Calu3 (cell line): ENCODE measurements around the gene POLN. TPM values are rescaled to one million over a fixed set of nuclear protein-coding genes. Genes with fewer than 3 reads are reported as not detected.

ENCODE experiments used
- BruUV-seq: library from RNA; stranded (reverse); fragments of 400-500 nt; replicated peaks from 2 replicates; lab custom pipeline; 2021; lab: Mats Ljungman, UMichigan
- CTCF ChIA-PET: fragments of 300-600 bp; sonication (Branson Sonifier 250); formaldehyde crosslinking; loops from one replicate; lab custom pipeline; 2022; ENCODE audit warnings: antibody characterized with exemption; lab: Charles Lee
- DNase-seq: peaks from one replicate; pipeline ENCODE4 v3.0.0; 2022
- H3K27ac Mint-ChIP-seq: one replicate; pipeline ENCODE4 v1.8.0; 2022; ENCODE audit warnings: mixed read lengths; ENCODE audit not compliant: unreplicated experiment
- H3K27me3 Mint-ChIP-seq: one replicate; pipeline ENCODE4 v1.8.0; 2022; ENCODE audit warnings: mixed read lengths; ENCODE audit not compliant: unreplicated experiment
- H3K36me3 Mint-ChIP-seq: one replicate; pipeline ENCODE4 v1.8.0; 2022; ENCODE audit warnings: mild to moderate bottlenecking, moderate library complexity, mixed read lengths; ENCODE audit not compliant: insufficient read depth, unreplicated experiment
- H3K4me1 Mint-ChIP-seq: one replicate; pipeline ENCODE4 v1.8.0; 2022; ENCODE audit warnings: mild to moderate bottlenecking, low read depth, mixed read lengths; ENCODE audit not compliant: unreplicated experiment
- H3K4me3 Mint-ChIP-seq: one replicate; pipeline ENCODE4 v1.8.0; 2022; ENCODE audit warnings: mild to moderate bottlenecking, low read depth, moderate library complexity, mixed read lengths; ENCODE audit not compliant: unreplicated experiment
- H3K9me3 Mint-ChIP-seq: one replicate; pipeline ENCODE4 v1.8.0; 2022; ENCODE audit warnings: low read depth, mixed read lengths; ENCODE audit not compliant: unreplicated experiment
- intact Hi-C: fragments of 100-400 bp; cut with micrococcal nuclease; formaldehyde crosslinking; loops from one replicate; pipeline ENCODE4 v1.10.0; 2022; ENCODE audit not compliant: unreplicated experiment
- total RNA-seq: library from RNA; stranded (reverse); gene quantifications from 2 replicates; pipeline ENCODE4 v1.2.3, GENCODE V29; 2022
- TF ChIP-seq, protein P1 (sequence below): fragments of 200-600 bp; IDR thresholded peaks from one replicate; pipeline ENCODE4 v1.8.0; 2022; ENCODE audit warnings: antibody characterized with exemption; ENCODE audit not compliant: unreplicated experiment

POLN gene
- total RNA-seq, 1 experiment from 2014 or later: 4.1 TPM

GRCh38 chr4:2075171-2075986, 166.5 kb downstream of the POLN start:
- CTCF ChIA-PET: no interaction called here
- no peak for DNase-seq
- Mint-ChIP-seq H3K27me3 (no peaks in the 10 kb centered on the region), H3K4me1 (no peaks in the 10 kb centered on the region), H3K9me3 (no peaks in the 10 kb centered on the region), H3K27ac (no peak overlapping the region), H3K4me3 (no peak overlapping the region), H3K36me3 (peaks cover 5% of the 10 kb centered on the region)
- TF ChIP-seq, protein P1, sequence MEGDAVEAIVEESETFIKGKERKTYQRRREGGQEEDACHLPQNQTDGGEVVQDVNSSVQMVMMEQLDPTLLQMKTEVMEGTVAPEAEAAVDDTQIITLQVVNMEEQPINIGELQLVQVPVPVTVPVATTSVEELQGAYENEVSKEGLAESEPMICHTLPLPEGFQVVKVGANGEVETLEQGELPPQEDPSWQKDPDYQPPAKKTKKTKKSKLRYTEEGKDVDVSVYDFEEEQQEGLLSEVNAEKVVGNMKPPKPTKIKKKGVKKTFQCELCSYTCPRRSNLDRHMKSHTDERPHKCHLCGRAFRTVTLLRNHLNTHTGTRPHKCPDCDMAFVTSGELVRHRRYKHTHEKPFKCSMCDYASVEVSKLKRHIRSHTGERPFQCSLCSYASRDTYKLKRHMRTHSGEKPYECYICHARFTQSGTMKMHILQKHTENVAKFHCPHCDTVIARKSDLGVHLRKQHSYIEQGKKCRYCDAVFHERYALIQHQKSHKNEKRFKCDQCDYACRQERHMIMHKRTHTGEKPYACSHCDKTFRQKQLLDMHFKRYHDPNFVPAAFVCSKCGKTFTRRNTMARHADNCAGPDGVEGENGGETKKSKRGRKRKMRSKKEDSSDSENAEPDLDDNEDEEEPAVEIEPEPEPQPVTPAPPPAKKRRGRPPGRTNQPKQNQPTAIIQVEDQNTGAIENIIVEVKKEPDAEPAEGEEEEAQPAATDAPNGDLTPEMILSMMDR: no peak
- intact Hi-C loops: no loop called here
- no TSS peak for BruUV-seq

DNA sequence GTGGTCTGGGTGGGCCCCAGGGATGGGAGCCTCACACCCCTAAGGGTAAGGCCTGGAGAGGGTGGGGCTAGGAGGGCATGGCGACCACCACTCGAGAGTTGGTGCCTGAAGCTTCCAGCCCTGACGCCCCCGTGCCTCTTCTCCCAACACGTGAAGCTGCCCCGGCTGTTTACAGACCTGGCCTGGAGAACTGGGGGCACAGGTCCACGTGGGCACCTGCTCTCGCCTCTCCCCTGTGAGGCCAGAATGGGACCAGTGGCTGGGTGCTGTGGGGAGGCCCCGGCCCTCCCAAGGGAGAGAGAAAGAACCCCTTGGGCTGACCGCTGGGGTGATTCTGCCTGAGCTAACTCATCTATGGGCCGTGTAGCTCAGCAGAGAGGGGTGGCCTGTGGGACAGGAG, 167.3 kb downstream of the POLN start:
- TF ChIP-seq, protein P1: no peak
- Mint-ChIP-seq H3K9me3 (no peaks in the 10 kb centered on the region), H3K27ac (no peak overlapping the region), H3K4me1 (no peaks in the 10 kb centered on the region), H3K36me3 (peaks cover 5% of the 10 kb centered on the region), H3K27me3 (no peaks in the 10 kb centered on the region), H3K4me3 (no peak overlapping the region)
- intact Hi-C loops: no loop called here
- BruUV-seq: no TSS peak
- CTCF ChIA-PET: no interaction called here
- no peak for DNase-seq

DNA sequence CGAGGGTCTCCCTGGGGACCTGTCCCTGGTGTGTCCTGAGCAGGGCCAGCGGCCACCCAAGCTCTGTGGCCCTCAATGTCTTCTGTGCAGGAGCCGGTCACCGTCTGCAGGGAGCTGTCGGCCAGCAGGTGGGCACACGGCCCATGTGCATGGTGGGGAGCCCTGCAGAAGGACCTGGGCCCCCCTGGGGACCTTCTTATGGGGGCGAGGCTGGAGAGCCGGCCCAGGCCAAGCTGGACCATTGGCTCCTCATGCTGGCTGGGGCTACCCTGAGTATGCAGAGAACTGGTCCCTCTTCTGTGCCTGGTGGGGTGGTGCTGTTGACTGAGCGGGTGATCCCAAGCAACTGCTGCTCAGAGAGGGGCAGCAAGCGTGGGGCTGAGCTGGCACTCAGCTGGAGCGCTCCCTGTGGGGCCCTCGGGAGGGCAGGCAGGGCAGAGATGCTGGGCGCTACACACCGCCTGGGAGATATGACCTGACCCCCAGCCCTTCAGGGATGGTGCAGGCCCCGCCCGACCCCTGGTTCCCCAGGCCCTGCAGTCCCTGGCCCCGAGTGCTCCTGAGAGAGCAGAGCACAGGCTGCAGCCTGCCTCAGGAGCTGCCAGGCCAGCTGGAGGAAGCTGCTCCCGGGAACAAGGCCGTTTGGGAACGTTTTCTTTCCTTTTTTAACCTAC, 168.0 kb downstream of the POLN start:
- no peak for DNase-seq
- Mint-ChIP-seq H3K27ac (no peak overlapping the region), H3K27me3 (no peaks in the 10 kb centered on the region), H3K4me1 (no peaks in the 10 kb centered on the region), H3K36me3 (peaks cover 5% of the 10 kb centered on the region), H3K4me3 (no peak overlapping the region), H3K9me3 (no peaks in the 10 kb centered on the region)
- no TSS peak for BruUV-seq
- TF ChIP-seq, protein P1: no peak
- intact Hi-C loops: no loop called here
- CTCF ChIA-PET: no interaction called here

DNA sequence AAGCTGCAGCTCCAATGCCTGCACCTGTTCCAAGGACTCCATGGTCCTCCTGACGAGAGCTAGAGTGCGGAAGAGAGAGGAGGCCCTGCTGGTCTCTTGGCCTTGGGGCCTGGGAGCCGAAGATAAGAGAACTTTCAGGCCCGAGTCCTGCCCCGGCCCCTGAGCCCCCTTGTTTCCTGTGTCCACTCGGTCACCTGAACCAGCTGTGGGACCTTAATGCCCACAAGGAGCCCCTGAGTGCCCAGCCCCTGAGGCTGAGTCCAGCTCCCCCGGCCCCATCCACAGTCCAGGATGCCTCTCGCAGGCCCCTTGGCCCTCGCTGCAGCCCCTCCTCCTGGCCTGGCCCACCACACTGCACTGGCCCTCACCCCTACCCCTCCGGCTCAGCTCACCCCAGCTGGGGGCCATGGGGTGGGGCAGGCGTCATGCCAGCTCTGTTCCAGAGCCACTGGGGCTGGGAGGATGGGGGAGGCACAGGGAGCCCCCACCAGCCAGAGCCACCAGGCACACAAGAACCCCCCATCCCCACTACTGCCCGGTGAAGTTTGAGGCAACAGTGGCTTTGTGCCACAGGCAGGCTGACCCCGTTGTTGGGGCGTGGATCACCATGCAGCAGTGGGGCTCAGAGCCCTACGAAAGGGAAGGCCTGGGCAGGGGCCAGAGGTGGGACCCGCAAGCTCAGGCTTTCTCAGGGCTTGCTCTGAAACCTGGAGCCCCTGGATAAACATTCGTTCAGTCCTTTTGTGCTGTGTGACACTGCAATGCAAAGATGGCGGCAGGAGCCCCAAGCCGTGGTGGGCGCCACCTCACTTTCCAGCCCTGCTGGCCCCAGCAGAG, 168.7 kb downstream of the POLN start:
- no peak for DNase-seq
- Mint-ChIP-seq H3K4me3 (no peak overlapping the region), H3K27ac (no peak overlapping the region), H3K27me3 (no peaks in the 10 kb centered on the region), H3K36me3 (peaks cover 5% of the 10 kb centered on the region), H3K9me3 (no peaks in the 10 kb centered on the region), H3K4me1 (no peaks in the 10 kb centered on the region)
- CTCF ChIA-PET: no interaction called here
- intact Hi-C loops: no loop called here
- TF ChIP-seq, protein P1: no peak
- BruUV-seq: no TSS peak
